AG09319 (cell line): ENCODE measurements around the gene STK4.

Experiments
- DNase-seq: peaks from one replicate; pipeline ENCODE4 v3.0.0-alpha.2; 2010; ENCODE audit warnings: low read depth; ENCODE audit errors: extremely low read depth
- TF ChIP-seq, protein P1 (sequence below): IDR thresholded peaks from 2 replicates; pipeline ENCODE4 v1.5.1; 2011; ENCODE audit warnings: low read depth, mild to moderate bottlenecking, inconsistent platforms, low read length, moderate library complexity

The STK4 gene

DNA sequence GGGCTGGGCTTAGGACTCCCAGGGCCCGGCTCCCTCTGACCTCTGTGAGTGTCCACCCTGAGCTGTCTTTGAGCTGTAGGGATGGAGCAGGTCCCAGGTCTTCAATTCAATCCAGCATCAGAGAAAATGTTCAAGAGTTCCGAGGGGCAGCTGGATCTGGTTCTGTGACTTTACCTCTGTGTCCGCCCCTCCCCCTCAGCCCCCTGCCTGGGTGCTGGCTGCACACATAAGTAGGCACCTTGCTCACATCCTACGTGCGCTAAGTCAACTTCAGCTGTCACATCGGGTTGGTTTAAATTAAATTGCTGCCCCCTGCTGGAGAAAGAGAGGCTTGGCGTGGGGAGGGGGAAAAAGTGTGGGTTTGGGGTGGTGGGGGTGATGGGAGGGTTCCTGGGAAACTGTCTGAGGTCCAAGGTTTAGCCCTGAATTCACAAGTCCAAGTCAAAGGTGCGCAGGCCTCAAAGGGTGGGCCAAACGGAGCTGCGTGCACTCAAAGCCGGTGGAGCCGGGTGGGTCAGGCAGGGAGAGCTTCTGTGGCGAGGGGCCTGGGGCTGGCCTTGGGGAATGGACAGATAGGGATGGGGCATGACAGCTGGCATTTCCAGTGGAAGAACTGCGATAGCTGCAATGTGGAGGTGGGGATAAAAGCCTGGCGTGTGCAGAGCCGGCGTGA is 145.6 kb downstream of the STK4 start:
- TF ChIP-seq, protein P1, sequence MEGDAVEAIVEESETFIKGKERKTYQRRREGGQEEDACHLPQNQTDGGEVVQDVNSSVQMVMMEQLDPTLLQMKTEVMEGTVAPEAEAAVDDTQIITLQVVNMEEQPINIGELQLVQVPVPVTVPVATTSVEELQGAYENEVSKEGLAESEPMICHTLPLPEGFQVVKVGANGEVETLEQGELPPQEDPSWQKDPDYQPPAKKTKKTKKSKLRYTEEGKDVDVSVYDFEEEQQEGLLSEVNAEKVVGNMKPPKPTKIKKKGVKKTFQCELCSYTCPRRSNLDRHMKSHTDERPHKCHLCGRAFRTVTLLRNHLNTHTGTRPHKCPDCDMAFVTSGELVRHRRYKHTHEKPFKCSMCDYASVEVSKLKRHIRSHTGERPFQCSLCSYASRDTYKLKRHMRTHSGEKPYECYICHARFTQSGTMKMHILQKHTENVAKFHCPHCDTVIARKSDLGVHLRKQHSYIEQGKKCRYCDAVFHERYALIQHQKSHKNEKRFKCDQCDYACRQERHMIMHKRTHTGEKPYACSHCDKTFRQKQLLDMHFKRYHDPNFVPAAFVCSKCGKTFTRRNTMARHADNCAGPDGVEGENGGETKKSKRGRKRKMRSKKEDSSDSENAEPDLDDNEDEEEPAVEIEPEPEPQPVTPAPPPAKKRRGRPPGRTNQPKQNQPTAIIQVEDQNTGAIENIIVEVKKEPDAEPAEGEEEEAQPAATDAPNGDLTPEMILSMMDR: peak; percentile 50
- DNase-seq: no peak

DNA sequence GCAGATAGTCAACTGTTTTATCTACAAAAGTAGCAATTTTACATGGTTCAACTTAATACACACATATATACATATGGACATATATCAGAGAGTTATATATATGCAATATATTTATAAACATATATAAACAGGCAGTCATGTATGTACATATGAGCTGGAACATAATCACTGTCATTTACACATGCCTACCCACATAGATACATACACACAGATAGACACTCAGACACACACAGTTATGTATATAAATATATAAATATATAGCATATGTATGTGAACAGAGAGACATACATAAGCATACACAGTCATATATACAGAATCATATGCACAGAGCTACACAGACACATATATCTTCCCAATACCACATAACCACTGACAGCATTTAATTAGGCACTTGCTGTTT is 146.4 kb downstream of the STK4 start:
- TF ChIP-seq, protein P1: no peak
- no peak for DNase-seq

DNA sequence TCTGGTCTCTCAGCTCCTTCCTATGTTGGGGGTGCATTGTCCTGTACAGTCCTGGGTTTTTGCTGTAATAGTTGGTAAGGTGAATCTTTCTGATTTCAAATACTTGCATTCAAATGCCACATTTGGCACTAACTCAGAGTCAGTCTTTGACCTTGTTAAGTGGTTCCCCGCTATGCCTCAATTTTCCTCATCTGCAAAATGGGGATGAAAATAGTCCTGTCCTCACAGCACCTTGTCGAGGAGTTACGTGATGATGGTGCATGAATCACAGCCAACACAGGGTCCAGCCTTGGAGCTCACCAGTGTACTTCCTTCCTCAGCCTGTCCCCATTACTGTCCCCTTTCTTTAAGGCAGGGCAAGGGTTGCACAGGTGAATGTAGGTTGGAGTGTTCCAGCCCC is 147.6 kb downstream of the STK4 start:
- TF ChIP-seq, protein P1: no peak
- DNase-seq: no peak

DNA sequence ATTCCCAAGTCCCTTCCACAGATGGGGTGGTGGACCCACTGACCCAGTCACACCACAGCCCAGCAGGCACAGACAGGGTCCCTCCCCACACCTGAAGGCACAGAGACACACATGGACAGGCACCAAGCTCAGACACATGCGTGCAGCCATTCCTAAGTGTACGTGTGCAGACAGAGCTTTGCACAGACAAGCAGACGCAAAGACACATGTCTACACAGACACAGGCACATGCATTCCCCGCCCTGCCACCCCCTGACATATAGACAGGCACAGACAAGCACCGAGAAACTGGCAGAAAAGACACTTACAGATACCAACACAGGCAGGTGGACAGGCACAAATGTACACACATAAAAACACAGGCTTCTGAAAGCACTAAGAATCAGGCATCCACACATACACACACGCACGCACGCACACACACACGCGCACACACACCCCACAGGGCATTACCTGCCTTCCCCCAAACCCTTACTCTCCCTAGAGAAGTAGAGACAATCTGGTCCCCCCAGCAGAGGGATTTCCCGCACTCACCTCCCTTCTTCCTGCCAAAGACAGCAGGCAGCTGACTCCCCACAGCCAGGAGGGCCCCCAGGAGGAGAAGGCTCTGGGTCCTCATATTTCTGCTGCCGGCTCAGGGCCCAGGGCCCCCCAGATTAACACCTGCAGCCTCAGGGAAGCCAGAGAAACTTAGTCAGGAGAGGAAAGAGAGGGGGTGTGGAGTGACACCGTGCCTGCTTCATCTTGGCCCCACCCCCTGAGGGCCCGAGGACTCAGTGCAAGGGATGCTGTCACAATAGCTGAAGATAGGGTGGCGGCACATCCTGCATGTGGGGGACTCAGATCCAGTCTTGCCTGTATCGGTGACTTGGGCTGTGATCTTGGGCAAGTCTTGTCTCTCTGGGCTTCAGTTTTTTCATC is 148.4 kb downstream of the STK4 start, which contains the start of gene WFDC5:
Gene WFDC5, minus strand, starts transcription at position 710 of the 921 bp plus-strand sequence. Its CDS starts 91 bp downstream, at position 619.
- no peak for DNase-seq

DNA sequence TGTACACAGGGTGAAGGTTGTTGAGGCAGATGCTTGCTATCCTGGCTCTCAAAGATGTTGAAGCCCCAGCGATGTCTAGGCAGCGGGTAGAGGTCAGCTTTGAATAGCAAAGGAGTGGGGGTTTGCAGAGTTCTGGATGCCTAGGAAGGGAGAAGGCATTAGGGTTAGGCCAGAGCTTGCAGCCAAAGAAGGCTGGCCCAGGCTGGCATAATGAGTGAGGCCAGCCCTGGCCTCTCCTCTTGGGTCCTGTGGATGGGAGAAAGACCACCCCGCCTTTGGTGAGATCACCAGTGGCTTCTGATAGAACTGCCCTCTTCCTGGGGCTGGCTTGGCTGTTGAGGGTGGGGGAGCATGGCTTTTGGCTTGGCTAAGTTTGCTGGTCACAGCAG is 149.1 kb downstream of the STK4 start:
- TF ChIP-seq, protein P1: no peak
- DNase-seq: no peak

More for the DNA sequence above, 148.4 kb downstream of the STK4 start, which contains the start of gene WFDC5:
- TF ChIP-seq, protein P1: no peak

DNA sequence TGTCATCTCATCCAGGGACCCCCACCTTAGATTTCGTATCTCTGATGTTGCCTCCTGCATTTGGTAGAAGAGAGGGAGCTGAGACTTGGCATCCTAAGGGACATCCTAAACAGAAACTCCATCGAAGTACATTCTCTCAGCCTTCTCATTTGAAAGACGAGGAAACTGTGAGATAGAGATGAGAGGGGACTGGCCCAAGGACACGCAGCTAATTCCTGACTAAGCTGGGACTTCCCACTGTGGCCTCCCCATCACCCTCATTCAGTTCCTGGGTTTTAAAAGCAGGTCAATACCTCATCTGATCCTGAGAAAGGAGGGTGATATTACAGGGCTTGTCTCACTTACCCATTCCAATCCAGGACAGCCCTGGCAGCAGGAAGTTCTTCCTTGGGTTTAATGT is 149.5 kb downstream of the STK4 start:
- no peak for DNase-seq
- TF ChIP-seq, protein P1: no peak

DNA sequence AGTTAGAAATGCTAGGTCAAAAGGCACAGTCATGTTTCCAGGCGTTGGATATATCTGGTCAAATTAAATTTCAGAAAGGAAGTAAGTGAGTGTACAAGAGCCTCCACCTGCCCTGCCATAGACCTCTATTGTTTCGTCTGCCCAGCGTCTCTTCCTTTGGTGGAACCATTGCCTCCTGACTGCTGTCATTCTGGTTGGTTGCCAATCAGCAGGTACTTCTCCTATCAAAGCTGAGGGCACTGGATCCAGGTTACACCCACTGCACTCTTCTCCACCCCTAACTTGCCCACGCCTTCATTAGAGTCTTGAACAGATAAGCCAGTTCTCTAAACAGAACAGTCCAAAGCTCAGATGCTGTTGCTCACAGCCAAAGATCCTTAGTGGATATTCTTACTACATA is 151.3 kb downstream of the STK4 start:
- DNase-seq: no peak

More for the DNA sequence above, 151.3 kb downstream of the STK4 start:
- TF ChIP-seq, protein P1: no peak
